Measurements from ENCODE around the gene TAOK1. TPM values are rescaled to one million over a fixed set of nuclear protein-coding genes. Genes with fewer than 3 reads are reported as not detected.
A peak's percentile ranks its signal among the peaks of the same experiment; 100 is the strongest.
"Not testable (repeated sequence)": the region's sequence is repeated elsewhere in the genome, so short reads cannot be mapped to it uniquely, and the experiment has no call there.

TAOK1 gene
- 35.0 TPM for total RNA-seq
- polyA plus RNA-seq (ENCODE audit: insufficient read depth in 1 of 8, insufficient read length in 8 of 8, low replicate concordance in 1 of 8): 10 to 100 TPM; 15.6 to 36.2 (median 30.9) TPM
- long read RNA-seq, donor 1: 0 reads
- long read RNA-seq, donor 2: 0 reads
- long read RNA-seq, donor 3: 0 reads
- long read RNA-seq, donor 4: 0 reads
- long read RNA-seq, donor 5: 0 reads
- long read RNA-seq, donor 6, partial matches to known transcripts: 0 of 1 reads
- long read RNA-seq, donor 6, other reads (novel, unspliced or antisense): 0 of 1 reads
- long read RNA-seq, donor 7: 0 reads
- long read RNA-seq, donor 8: 0 reads
- long read RNA-seq, donor 9, full-length matches to known transcripts: 1 of 9 reads
- long read RNA-seq, donor 9, partial matches to known transcripts: 8 of 9 reads
- long read RNA-seq, donor 9, other reads (novel, unspliced or antisense): 0 of 9 reads
- long read RNA-seq, donor 10, partial matches to known transcripts: 6 of 6 reads
- long read RNA-seq, donor 10, other reads (novel, unspliced or antisense): 0 of 6 reads
- long read RNA-seq, donor 11: 0 reads

GRCh38 chr17:29389982-29390850 is at the start of gene TAOK1:
TSS of gene TAOK1 (plus strand) at chr17:29390363. CDS start at chr17:29451549, 61,186 bp downstream.
- under 1% methylated on average over 59 of the region's 87 CpGs for WGBS (ENCODE audit: insufficient coverage)
- Histone ChIP-seq H3K4me1 (ENCODE audit: control insufficient read depth, insufficient read depth, low read length) (peaks cover 5% of the 10 kb centered on the region), H3K27ac (ENCODE audit: low read length) (peak within 1 kb of the TSS; percentile 92), H3K36me3 (ENCODE audit: control insufficient read depth, insufficient read depth, low read length) (no peaks in the 10 kb centered on the region), H3K27me3 (ENCODE audit: control insufficient read depth, insufficient read depth, low read length) (no peaks in the 10 kb centered on the region), H3K9me3 (replicated peaks; ENCODE audit: control insufficient read depth, low read depth, low read length) (no peaks in the 10 kb centered on the region), H3K4me3 (ENCODE audit: low read length) (peak within 1 kb of the TSS; percentile 92)
- DNase-seq: peak; percentile 99

GRCh38 chr17:29341726-29342125 is 48.4 kb upstream of the TAOK1 start:
- peaks cover 3% of the 10 kb centered on the region for H3K27me3 ChIP-seq (ENCODE audit: control insufficient read depth, insufficient read depth, low read length)
- H3K9me3 ChIP-seq (replicated peaks; ENCODE audit: control insufficient read depth, low read depth, low read length): no peaks in the 10 kb centered on the region
- H3K4me3 ChIP-seq (ENCODE audit: low read length): no peak overlapping the region
- no peak for DNase-seq
- H3K4me1 ChIP-seq (ENCODE audit: control insufficient read depth, insufficient read depth, low read length): no peaks in the 10 kb centered on the region
- H3K36me3 ChIP-seq (ENCODE audit: control insufficient read depth, insufficient read depth, low read length): no peaks in the 10 kb centered on the region
- WGBS (ENCODE audit: insufficient coverage): 100% methylated on average over 1 of the region's 2 CpGs
- no peak overlapping the region for H3K27ac ChIP-seq (ENCODE audit: low read length)

DNA sequence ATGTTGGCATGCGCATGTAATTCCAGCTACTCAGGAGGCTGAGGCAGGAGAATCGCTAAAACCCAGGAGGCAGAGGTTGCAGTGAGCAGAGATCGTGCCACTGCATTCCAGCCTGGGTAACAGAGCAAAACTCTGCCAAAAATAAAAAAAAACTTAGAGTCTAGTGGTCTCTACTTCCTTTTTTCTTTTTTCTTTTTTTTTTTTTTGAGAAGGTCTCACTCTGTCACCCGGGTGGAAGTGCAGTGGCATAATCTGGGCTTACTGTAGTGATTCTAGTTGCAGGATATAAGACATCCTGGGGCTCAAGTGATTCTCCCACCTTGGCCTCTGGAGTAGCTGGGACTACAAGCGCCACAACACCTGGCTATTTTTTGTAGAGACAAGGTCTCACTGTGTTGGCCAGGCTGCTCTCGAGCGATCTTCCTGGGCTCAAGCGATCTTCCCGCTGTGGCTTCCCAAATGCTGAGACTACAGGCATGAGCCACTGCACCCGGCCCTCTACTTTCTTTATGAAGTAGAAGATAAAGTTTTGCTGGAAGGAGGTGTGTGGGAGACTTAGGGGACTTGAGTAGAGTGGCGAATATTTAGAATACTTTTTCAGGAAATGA is 47.9 kb upstream of the TAOK1 start:
- H3K4me1 ChIP-seq (ENCODE audit: control insufficient read depth, insufficient read depth, low read length): no peaks in the 10 kb centered on the region
- WGBS (ENCODE audit: insufficient coverage): 87% methylated on average over 7 of the region's 11 CpGs
- no peaks in the 10 kb centered on the region for H3K36me3 ChIP-seq (ENCODE audit: control insufficient read depth, insufficient read depth, low read length)
- H3K27ac ChIP-seq (ENCODE audit: low read length): no peak overlapping the region
- DNase-seq: no peak
- peaks cover 3% of the 10 kb centered on the region for H3K27me3 ChIP-seq (ENCODE audit: control insufficient read depth, insufficient read depth, low read length)
- H3K9me3 ChIP-seq (replicated peaks; ENCODE audit: control insufficient read depth, low read depth, low read length): no peaks in the 10 kb centered on the region
- no peak overlapping the region for H3K4me3 ChIP-seq (ENCODE audit: low read length)

- Histone ChIP-seq H3K9me3 (replicated peaks; ENCODE audit: control insufficient read depth, low read depth, low read length) (no peaks in the 10 kb centered on the region), H3K27me3 (ENCODE audit: control insufficient read depth, insufficient read depth, low read length) (peaks cover 3% of the 10 kb centered on the region), H3K4me1 (ENCODE audit: control insufficient read depth, insufficient read depth, low read length) (no peaks in the 10 kb centered on the region), H3K4me3 (ENCODE audit: low read length) (no peak overlapping the region), H3K27ac (ENCODE audit: low read length) (no peak overlapping the region), H3K36me3 (ENCODE audit: control insufficient read depth, insufficient read depth, low read length) (no peaks in the 10 kb centered on the region)
- no peak for DNase-seq
- WGBS (ENCODE audit: insufficient coverage): no CpG with 5 or more reads among the region's 11 CpGs
These were observed 45.8 kb upstream of the TAOK1 start for GRCh38 chr17:29344201-29344856.

DNA sequence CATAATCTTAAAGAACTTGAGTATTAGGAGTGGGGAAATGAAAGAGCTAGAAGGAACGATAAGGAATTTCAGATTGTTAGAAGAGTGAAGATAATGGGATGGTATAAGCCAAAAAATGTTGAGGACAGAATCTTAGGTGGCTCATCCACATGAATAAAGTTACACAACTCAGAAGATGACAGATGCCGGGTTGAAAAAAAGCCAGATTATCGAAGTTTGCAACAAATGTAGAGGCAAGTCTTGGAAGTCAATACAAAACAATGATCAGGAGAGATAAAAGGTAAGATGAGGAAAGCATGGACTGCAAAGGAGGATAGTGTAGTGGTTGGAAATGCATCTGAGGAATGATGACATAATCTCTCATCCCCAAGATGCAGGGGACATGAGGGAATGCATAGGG is 45.1 kb upstream of the TAOK1 start:
- Histone ChIP-seq H3K27ac (ENCODE audit: low read length) (no peak overlapping the region), H3K27me3 (ENCODE audit: control insufficient read depth, insufficient read depth, low read length) (no peaks in the 10 kb centered on the region), H3K4me1 (ENCODE audit: control insufficient read depth, insufficient read depth, low read length) (no peaks in the 10 kb centered on the region), H3K4me3 (ENCODE audit: low read length) (no peak overlapping the region), H3K36me3 (ENCODE audit: control insufficient read depth, insufficient read depth, low read length) (no peaks in the 10 kb centered on the region), H3K9me3 (replicated peaks; ENCODE audit: control insufficient read depth, low read depth, low read length) (no peaks in the 10 kb centered on the region)
- 80% methylated on average over 1 of the region's 3 CpGs for WGBS (ENCODE audit: insufficient coverage)
- DNase-seq: no peak

DNA sequence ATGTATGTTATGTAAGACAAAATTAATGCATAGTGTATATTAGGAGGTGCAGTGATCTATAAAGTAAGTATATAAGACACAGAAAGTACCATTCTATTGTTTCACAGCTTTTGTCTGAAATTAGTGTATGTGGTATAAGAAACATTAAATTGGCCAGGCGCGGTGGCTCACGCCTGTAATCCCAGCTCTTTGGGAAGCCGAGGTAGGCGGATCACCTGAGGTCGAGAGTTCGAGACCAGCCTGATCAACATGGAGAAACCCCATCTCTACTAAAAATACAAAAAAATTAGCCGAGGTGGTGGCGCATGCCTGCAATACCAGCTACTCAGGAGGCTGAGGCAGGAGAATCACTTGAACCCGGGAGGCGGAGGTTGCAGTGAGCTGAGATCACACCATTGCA is 44.7 kb upstream of the TAOK1 start:
- H3K4me1 ChIP-seq (ENCODE audit: control insufficient read depth, insufficient read depth, low read length); DNase-seq; H3K4me3 ChIP-seq (ENCODE audit: low read length); H3K9me3 ChIP-seq (replicated peaks; ENCODE audit: control insufficient read depth, low read depth, low read length); H3K27me3 ChIP-seq (ENCODE audit: control insufficient read depth, insufficient read depth, low read length); H3K36me3 ChIP-seq (ENCODE audit: control insufficient read depth, insufficient read depth, low read length); H3K27ac ChIP-seq (ENCODE audit: low read length): not testable (repeated sequence)
- WGBS (ENCODE audit: insufficient coverage): 90% methylated on average over 7 of the region's 11 CpGs

DNA sequence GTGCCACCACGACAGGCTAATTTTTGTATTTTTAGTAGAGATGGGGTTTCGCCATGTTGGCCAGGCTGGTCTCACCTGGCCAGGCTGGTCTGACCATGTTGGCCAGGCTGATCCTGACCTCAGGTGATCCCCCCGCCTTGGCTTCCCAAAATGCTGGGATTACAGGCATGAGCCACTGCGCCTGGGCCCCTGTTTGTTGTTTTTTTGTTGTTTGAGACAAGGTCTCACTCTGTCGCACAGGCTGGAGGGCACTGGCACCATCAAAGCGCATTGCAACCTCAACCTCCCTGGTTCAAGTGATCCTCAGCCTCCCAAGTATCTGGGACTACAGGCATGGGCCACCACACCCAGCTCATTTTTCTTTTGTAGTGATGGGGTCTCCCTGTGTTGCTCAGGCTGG is 43.7 kb upstream of the TAOK1 start:
- WGBS (ENCODE audit: insufficient coverage): 93% methylated on average over 5 of the region's 6 CpGs
- Histone ChIP-seq H3K4me1 (ENCODE audit: control insufficient read depth, insufficient read depth, low read length) (no peaks in the 10 kb centered on the region), H3K27ac (ENCODE audit: low read length) (no peak overlapping the region), H3K36me3 (ENCODE audit: control insufficient read depth, insufficient read depth, low read length) (no peaks in the 10 kb centered on the region), H3K9me3 (replicated peaks; ENCODE audit: control insufficient read depth, low read depth, low read length) (no peaks in the 10 kb centered on the region), H3K27me3 (ENCODE audit: control insufficient read depth, insufficient read depth, low read length) (no peaks in the 10 kb centered on the region), H3K4me3 (ENCODE audit: low read length) (no peak overlapping the region)
- no peak for DNase-seq

GRCh38 chr17:29347831-29348629 is 42.1 kb upstream of the TAOK1 start:
- Histone ChIP-seq H3K27ac (ENCODE audit: low read length) (no peak overlapping the region), H3K4me3 (ENCODE audit: low read length) (no peak overlapping the region), H3K27me3 (ENCODE audit: control insufficient read depth, insufficient read depth, low read length) (no peaks in the 10 kb centered on the region), H3K36me3 (ENCODE audit: control insufficient read depth, insufficient read depth, low read length) (no peaks in the 10 kb centered on the region), H3K4me1 (ENCODE audit: control insufficient read depth, insufficient read depth, low read length) (no peaks in the 10 kb centered on the region), H3K9me3 (replicated peaks; ENCODE audit: control insufficient read depth, low read depth, low read length) (no peaks in the 10 kb centered on the region)
- DNase-seq: no peak
- WGBS (ENCODE audit: insufficient coverage): no CpG with 5 or more reads among the region's 3 CpGs

DNA sequence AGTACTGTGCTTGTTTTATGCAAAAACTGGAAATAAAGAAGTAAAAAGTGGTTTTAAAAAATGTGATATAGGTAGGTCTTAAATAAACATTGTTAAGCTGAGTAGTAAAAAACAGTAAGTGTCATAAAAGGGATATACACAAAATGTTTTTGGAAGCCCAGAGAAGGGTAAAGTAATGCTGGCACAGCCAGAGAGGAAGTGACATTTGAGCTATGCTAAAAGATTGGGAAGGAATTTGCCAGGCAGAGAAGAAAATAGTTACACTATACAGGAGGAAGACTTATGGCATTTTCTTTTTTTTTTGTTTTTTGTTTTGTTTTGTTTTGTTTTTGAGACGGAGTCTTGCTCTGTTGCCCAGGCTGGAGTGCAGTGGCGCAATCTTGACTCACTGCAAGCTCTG is 40.8 kb upstream of the TAOK1 start:
- no CpG with 5 or more reads among the region's 2 CpGs for WGBS (ENCODE audit: insufficient coverage)
- Histone ChIP-seq H3K4me1 (ENCODE audit: control insufficient read depth, insufficient read depth, low read length) (no peaks in the 10 kb centered on the region), H3K36me3 (ENCODE audit: control insufficient read depth, insufficient read depth, low read length) (no peaks in the 10 kb centered on the region), H3K27me3 (ENCODE audit: control insufficient read depth, insufficient read depth, low read length) (no peaks in the 10 kb centered on the region), H3K9me3 (replicated peaks; ENCODE audit: control insufficient read depth, low read depth, low read length) (no peaks in the 10 kb centered on the region), H3K4me3 (ENCODE audit: low read length) (no peak overlapping the region), H3K27ac (ENCODE audit: low read length) (no peak overlapping the region)
- DNase-seq: no peak
